Choroid plexus epithelial cell (primary cell): ENCODE measurements around the gene TSPAN5.
A peak's percentile ranks its signal among the peaks of the same experiment; 100 is the strongest.

ENCODE experiments used
- DNase-seq: peaks from one replicate; pipeline ENCODE4 v3.0.0-alpha.2; 2010; ENCODE audit warnings: low read depth
- H3K4me3 ChIP-seq: 2 replicates; pipeline ENCODE4 v1.5.1; 2011; ENCODE audit warnings: low read depth, mild to moderate bottlenecking, control low read depth, low read length, moderate library complexity
- TF ChIP-seq, protein P1 (sequence below): conservative IDR thresholded peaks from 2 replicates; pipeline ENCODE4 v1.5.1; 2011; ENCODE audit warnings: low read depth, mild to moderate bottlenecking, control low read depth, inconsistent platforms, low read length, moderate library complexity

The TSPAN5 gene

DNA sequence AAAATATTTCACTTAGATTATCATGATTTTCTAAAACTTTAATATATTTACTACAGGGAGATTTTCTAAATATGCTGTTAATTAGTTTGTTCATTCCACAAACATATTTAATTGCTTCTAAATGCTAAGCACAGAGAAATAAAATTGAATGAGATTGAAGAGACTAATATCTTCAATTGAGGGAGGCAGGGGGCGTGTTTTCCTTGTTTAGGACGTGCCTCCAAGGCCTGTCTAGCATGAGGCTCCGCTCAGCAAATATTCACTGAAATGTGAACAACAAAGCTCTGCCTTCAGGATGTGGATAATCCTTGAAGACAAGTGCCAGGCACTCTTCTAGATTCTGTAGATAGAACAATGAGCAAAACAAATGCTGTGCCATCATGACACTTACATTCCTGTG is 98.1 kb downstream of the TSPAN5 start:
- H3K4me3 ChIP-seq: no peak overlapping the region
- TF ChIP-seq, protein P1, sequence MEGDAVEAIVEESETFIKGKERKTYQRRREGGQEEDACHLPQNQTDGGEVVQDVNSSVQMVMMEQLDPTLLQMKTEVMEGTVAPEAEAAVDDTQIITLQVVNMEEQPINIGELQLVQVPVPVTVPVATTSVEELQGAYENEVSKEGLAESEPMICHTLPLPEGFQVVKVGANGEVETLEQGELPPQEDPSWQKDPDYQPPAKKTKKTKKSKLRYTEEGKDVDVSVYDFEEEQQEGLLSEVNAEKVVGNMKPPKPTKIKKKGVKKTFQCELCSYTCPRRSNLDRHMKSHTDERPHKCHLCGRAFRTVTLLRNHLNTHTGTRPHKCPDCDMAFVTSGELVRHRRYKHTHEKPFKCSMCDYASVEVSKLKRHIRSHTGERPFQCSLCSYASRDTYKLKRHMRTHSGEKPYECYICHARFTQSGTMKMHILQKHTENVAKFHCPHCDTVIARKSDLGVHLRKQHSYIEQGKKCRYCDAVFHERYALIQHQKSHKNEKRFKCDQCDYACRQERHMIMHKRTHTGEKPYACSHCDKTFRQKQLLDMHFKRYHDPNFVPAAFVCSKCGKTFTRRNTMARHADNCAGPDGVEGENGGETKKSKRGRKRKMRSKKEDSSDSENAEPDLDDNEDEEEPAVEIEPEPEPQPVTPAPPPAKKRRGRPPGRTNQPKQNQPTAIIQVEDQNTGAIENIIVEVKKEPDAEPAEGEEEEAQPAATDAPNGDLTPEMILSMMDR: no peak
- no peak for DNase-seq

DNA sequence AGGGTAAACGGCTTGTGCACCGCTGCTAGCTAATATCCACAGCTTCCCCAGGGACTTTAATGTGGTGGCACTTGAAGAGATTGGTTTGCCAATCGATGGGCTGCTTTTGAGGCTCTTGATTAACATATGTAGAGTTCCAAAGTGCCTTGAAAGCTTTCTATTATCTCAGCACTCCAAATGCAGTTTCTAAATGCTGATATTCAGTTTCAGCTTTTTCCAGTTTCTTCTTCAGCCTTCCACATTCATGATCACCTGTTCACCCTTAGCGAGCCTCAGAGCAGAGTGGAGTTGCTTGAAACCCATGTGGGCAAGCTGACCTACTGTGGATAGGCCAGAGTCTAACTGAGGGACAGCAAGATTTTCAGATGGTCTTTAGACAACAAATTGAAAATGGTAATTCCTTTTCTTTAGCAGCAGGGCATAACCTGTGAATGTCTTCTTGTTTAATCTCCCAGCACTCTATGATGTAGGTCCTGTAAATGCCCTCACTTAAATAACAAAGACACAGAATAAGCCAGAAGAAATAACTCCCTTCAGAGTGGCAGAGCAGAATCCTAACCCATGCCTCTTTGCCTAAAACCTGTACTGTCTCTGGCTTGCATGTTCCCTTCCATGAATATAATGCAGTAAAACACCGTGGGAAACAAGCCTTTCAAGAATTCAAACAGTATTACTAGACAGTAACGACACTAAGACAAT is 99.8 kb downstream of the TSPAN5 start:
- TF ChIP-seq, protein P1: no peak
- no peak for DNase-seq
- H3K4me3 ChIP-seq: no peak overlapping the region

DNA sequence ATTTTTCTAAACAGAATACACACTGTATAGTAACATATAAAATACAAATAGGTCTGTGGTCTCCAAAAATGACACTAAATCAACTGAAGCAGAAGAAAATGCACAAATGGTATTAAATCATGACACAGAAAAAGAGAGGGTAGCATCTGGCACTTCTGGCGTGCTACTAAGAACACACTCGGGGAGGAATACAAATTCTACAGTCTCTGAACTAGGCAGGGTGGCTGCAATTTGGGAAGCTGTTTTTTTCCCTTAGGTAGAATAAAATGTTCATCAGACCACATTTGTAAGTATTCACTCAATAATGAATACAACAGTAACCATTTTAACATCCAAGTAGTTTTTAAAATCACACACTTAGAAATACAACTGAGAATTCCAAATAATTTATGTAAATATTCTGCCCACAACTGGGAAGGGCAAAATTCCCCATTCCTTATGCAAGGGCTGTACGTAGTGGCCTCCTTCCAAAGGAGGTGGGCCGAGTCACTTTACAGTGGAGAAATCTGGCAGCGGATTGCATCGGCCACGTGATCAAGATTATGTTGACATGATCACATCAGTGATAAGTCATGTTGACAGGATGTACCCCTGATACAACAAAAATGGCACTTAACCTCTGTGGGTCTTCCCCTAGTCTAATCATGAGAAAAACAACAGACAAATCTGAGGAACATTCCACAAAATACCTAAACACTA is 101.1 kb downstream of the TSPAN5 start:
- TF ChIP-seq, protein P1: no peak
- H3K4me3 ChIP-seq: no peak overlapping the region
- DNase-seq: peak; percentile 66

DNA sequence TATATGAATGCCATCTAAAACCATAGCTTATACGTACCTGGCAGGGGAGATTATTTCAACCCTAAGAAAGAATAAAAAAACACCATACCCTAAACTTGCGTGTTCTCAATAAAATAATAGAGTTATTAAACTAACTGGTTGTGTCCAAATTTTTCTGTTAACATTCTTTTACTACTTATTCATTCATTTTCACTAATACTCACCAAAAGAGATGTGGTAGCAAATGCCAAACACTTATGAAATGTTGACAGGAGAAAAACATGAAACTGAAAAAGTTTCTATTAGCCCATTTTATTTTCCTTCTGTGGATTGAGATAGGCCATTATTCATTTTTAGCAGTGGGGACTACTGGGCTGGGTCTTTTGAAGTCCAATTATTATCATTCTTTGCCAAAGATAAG is 102.0 kb downstream of the TSPAN5 start:
- no peak overlapping the region for H3K4me3 ChIP-seq
- DNase-seq: no peak
- TF ChIP-seq, protein P1: no peak

DNA sequence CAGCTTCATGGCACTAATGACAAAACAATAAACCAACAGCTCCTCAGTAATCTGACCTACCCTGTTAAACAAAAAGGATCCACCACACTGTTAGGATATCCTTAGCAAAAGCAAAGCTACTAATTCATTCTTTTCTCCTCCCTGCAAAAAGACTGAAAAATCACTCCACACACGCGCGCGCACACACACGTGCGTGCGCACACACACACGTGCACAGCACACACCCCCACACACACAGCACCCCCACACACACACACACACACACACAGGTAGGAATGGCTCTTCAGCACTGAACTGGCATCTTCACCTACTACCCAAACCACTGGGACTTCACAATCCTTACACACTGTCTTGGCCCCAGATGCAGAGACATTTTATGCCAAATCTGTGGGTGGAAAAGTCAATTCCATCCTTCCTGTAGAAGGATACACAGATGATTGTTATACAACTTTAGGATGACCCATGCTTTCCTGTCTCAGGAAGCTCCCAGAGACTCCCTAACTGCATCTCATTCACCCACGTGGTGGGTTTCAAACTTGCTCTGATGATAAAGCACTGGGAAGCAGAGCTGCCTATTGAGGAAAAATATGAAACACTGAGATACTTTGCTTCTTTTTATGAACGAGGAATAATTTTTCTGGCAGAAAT is 102.5 kb downstream of the TSPAN5 start:
- DNase-seq: peak; percentile 28
- no peak overlapping the region for H3K4me3 ChIP-seq
- TF ChIP-seq, protein P1: no peak

DNA sequence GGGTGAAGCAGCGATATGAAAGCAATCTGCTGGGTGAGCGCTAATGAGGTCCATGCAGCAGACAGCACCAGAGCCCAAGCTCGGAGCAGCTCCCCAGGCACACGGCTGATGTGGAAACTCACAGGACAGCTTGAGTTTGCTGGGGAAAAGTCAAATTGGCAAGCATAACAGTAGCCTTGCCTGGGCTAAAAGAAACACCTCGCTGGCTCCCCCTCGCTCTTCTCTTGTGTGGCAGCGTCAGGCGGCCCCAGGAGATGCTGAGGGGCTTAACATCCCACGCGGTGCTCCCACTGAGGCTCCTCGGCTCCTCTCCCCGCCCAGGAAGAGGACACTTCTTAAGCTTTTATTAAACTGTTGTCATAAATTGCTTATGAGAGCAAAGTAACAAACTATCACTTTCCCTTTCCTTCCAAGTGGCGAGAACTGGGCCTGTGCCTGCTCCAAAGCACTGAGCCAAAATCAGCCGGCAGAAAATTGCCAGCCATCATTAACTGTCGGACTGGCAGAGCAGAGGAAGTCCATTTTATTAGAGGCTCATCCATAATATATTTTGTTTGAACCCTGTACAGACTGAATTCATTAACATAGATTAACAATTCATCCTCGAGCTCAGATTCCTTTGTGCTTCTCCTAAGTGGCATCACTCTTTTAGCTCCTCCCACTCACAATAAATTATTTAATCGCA is 111.4 kb downstream of the TSPAN5 start:
- DNase-seq: peak; percentile 83
- H3K4me3 ChIP-seq: peak overlapping the region; percentile 43
- TF ChIP-seq, protein P1: peak; percentile 53
